ENCODE measurements around the gene USE1.

- TF ChIP-seq POLR2A (IDR thresholded peaks at IDR 0.05), result no peak
- peak in 2 of 4 experiments; percentile 15 to 52 for TF ChIP-seq CTCF (IDR thresholded peaks at IDR 0.05)
- TF ChIP-seq POLR2AphosphoS5 (IDR thresholded peaks at IDR 0.05), result no peak
Observed at GRCh38 chr19:17235300-17235970, 20.3 kb downstream of the USE1 start.

All from sigmoid colon (tissue), 4 donors.